Esophagus mucosa (tissue), 1 donor: Measurements from ENCODE around the gene YKT6. TPM values are rescaled to one million over a fixed set of nuclear protein-coding genes. Genes with fewer than 3 reads are reported as not detected.
"Not testable (repeated sequence)": the region's sequence is repeated elsewhere in the genome, so short reads cannot be mapped to it uniquely, and the experiment has no call there.

Experiments used
- ATAC-seq: fragments of 200-7000 bp; cut with Tn5 transposase; one replicate; pipeline ENCODE4 v1.9.1; 2020
- total RNA-seq: library from RNA; stranded (reverse); gene quantifications from one replicate; pipeline ENCODE4 v1.2.4, GENCODE V29; 2023
- donor health status: DM: yes; HTN: yes; CAD: no.

YKT6 gene
- total RNA-seq, 1 donor from 2014 or later: 65.2 TPM

- ATAC-seq: peak; percentile 13
Measured at GRCh38 chr7:44194069-44194468, 6.7 kb upstream of the YKT6 start.

DNA sequence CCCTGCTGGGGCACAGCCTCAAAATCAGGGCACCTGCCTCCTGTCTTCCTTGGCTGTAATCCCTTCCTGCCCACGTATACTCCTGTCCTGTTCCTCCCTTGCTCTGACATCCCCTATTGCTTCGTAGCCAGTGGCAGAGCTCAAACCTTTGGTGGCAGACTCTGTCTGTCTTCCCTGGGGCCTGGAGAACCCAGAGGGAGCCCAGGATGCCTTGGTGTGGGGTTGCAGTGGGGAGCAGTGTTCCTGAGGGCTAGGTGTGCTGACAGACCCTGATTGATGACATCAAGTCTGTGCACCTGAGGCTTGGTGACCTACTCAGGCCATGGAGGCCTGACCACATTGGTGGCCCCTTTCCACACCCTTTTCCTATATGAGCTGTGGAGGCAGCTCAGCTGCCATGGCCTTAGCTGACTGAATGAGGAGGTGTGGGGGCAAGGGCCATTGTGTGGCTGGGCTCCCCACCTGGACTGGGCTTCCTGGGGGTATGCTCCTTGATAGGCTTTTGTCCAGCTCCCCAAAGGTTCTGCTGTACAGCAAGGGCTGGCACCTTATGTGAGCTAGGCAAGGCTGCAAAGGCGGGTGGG, 6.1 kb upstream of the YKT6 start:
- no peak for ATAC-seq

- no peak for ATAC-seq
Measured at GRCh38 chr7:44195889-44196288, 4.9 kb upstream of the YKT6 start.

DNA sequence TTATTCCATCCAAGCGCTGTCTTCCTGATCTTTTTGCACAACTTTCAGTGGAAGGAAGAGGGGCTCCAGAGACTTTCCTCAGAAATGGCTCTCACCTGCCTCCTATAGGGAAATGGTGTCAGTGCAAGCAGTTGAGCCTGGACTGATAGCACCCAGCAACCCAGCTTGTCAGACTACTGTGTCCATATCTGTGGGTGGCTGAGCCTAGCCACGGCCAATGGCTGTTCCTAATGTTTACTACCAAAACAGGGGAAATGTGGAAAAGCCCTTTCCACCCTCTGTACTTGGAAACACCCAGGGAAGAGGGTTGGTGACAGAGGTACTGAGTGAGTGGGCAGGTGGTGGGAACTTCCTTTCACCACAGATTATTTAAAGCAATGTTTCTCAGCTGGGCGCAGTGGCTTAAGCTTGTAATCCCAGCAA, 4.3 kb upstream of the YKT6 start:
- no peak for ATAC-seq

DNA sequence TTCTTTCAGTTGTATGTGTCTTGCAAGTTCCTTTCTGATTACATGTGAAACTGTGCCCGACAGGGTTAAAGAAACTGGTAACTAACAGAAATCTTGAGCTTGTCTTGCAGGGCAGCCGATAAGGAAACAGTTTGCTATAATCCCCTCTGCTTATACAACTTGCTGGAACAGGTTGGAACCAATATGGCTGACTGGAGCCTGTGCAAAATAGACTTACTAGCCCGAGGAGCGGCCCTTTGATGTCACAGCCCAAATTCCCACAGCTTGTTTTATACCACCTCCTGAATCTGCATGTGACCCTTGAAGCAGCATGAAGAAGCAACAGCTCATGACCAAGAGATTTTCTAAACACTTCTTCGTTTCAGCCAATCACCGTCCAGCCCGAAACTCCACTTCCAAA, 3.3 kb upstream of the YKT6 start:
- ATAC-seq: no peak

DNA sequence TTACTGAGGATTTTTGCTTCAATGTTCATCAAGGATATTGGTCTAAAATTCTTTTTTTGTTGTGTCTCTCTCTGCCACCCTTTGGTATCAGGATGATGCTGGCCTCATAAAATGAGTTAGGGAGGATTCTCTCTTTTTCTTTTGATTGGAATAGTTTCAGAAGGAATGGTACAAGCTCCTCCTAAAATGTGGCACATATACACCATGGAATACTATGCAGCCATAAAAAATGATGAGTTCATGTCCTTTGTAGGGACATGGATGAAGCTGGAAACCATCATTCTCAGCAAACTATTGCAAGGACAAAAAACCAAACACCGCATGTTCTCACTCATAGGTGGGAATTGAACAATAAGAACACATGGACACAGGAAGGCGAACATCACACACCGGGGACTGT, 615 bp upstream of the YKT6 start:
- ATAC-seq: not testable (repeated sequence)

GRCh38 chr7:44201813-44202212, 1.0 kb downstream of the YKT6 start:
- ATAC-seq: peak; percentile 19

GRCh38 chr7:44206008-44206407, 5.2 kb downstream of the YKT6 start:
- ATAC-seq: no peak

- no peak for ATAC-seq
Measured at GRCh38 chr7:44208085-44208484, 7.3 kb downstream of the YKT6 start.

DNA sequence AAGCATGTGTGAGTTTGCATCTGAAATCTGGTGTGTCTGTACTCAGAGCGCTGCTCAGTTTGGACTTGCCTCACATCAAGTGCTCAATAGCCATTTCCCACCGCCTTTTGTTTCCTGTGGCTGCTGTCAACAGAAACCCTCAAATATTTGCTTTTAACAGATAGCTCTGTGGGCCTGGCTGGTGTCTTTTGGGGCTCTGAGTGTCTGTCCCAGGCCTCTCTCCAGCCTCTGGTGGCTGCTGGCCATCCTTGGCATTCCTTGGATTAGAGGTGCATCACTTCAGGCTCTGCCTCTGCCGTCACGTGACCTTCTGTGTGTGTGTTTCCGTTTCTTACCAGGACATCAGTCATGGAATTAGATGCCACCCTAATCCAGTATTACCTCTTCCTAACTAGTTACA, 9.3 kb downstream of the YKT6 start:
- no peak for ATAC-seq

GRCh38 chr7:44211126-44211675, 10.4 kb downstream of the YKT6 start:
- no peak for ATAC-seq

- no peak for ATAC-seq
Measured at GRCh38 chr7:44212018-44212417, 11.2 kb downstream of the YKT6 start.

DNA sequence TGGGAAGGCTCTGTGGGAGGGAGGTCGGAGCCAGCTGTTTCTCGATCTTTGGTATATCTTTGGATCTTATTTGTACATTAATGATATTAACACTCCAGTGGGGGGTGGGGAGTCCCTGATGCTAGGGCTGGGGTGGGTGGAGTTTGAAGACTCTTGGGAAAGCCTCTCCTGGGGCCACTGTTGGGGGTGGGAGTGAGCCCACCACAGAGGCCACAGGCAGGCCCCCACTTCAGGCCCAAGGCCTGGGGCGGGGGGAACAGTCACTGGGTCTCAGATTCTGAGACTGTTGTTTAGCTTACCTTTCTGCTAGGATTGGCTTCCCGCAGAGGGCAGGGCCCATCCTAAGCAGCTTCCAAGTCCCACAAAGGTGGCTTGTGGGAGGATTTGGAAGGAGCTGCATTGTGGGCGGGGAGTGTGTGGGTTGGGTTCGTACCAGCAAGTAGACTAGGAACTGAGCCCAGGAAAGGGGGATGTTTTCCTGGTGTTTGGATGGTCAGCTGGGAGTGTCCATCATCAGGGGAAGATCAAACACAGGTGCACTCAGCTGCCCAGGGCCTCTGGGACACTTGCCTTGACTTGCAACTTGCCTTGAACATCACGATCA, 11.9 kb downstream of the YKT6 start:
- no peak for ATAC-seq

DNA sequence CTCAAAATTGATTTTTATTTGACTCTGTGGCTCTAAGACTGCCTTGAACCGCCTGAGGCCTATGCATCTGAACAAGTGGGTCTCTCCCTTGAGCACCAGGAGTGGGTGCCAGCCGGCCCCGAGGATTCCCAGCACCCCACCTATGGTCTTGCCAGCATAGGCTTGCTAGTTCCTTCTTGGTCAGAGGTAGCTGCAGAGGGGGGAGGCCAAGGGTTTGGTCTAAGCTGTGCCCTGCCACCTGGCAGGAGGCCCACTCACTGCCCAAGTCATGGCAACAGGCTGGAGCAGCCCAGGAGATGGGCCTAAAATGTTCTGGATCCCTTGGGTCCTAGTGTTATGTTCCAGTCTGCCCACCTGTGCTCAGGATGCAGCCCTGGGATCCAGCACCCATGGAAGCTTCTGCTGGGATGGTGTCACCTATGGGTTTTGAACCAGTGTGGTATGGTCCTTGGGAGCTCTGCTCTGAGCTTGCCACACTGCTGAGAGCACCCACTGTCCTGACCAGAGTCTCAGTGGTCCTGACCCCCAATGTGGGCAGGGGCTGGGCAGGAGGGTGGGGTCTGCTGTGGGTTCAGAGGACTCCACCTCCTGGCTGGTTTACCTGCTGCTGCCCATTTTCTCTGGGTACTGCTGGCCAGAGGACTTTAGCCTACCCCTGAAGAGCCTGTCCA, 12.6 kb downstream of the YKT6 start:
- ATAC-seq: peak; percentile 19

- ATAC-seq: no peak
Measured at GRCh38 chr7:44213877-44214388, 13.2 kb downstream of the YKT6 start.

GRCh38 chr7:44215531-44215930, 14.8 kb downstream of the YKT6 start:
- ATAC-seq: no peak

GRCh38 chr7:44216019-44216418, 15.2 kb downstream of the YKT6 start:
- peak; percentile 4 for ATAC-seq

DNA sequence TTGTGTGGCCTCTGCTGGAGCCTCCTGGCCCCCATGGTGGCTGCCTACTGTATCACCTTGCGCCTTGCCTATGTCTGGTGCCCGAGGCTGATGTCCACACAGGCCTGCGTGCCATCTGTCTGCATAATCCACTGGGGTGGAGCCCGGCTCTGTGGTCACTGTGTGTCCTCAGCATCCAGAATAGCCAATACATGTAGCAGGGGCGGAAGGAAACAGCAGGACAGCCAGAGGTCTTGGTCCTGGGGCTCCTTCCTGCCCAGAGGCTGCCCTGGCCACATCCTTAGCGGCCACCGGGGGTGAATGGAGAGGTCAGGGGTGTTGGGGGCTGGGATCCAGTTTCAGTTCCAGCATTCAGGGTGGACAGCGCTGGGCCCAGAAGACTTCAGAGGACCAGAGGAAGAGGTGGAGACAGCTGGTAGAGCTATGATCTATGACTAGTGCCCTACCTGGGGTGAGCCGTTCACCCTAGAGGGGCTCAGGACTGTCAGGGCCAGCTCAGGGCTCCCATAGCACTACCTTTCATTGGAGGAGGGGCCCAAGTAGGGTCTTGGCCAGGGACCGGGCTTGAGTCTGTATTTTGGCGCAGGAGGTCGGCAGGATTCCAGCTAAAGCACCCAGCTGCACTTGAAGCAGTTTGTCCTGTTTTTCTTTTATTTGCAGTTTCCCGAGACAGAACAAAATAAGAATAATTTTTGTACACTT, 15.9 kb downstream of the YKT6 start:
- ATAC-seq: no peak

DNA sequence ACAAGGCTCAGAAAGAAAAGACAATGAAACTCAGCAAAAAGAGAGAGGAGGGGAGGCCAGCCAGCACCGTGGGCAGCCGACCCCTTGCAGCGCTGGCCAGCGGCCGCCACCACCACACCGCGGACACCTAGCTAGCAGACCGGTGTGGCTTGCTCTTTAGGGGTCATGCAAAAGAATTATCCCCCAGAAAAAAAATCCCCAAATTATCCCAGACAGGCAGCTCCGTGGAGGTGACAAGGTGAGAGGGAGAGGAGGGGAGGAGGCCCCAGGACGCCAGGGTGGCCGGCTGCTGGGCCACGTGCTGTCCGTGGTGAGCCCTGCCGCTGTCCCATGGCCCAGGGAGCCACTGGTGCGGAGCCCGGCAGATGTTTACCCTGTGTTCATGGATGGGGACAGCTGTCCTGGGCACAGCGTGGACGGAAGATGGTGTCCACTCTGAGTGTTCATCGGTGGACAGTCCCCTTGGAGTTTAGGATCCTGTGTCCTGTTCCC, 16.5 kb downstream of the YKT6 start:
- ATAC-seq: no peak

DNA sequence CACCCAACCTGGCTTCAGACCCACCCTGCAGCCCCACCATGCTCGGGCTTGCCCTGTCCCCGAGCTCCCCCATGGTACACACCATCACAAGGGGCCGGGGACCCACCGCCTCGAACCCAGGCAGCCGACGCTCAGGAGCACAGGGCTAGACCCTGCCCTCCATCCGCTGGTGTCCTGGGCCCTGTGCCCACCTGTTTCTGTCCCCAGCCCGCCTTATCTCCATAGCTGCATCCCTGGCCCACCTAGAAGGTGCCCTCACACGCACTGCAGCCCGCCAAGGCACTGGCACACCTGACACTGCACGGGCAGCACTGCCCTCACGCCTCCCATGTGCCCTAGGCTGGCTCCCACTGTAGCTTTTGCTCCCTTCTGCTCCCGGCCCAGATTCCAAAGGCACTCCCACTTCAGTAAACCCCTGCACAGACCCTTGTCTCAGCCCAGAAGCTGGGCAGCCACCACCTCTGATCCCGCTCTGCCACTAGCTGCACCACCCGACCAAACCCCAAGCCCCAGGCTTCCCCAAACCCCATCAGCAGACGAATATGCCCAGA, 17.1 kb downstream of the YKT6 start:
- no peak for ATAC-seq

- ATAC-seq: no peak
Measured at GRCh38 chr7:44218418-44219201, 17.8 kb downstream of the YKT6 start.
